Glomerular visceral epithelial cell (primary cell): ENCODE results near the gene KRT77.
"Not testable (repeated sequence)": the region's sequence is repeated elsewhere in the genome, so short reads cannot be mapped to it uniquely, and the experiment has no call there.

Experiments used
- DNase-seq: peaks from one replicate; pipeline ENCODE4 v3.0.0-alpha.2; 2016; ENCODE audit errors: extremely low spot score

KRT77 gene

GRCh38 chr12:52703424-52703823, at the start of gene KRT77:
KRT77 (minus strand) TSS chr12:52703524; CDS start chr12:52703434, 90 bp downstream.
- DNase-seq: no peak

GRCh38 chr12:52752516-52752915, 49.2 kb upstream of the KRT77 start:
- no peak for DNase-seq

- no peak for DNase-seq
These were observed 48.5 kb upstream of the KRT77 start for GRCh38 chr12:52751795-52752194.

- DNase-seq: not testable (repeated sequence)
These were observed 47.2 kb upstream of the KRT77 start for GRCh38 chr12:52750532-52750931.

GRCh38 chr12:52749827-52750226, 46.5 kb upstream of the KRT77 start:
- DNase-seq: no peak

- no peak for DNase-seq
These were observed 45.3 kb upstream of the KRT77 start for GRCh38 chr12:52748578-52748977.

GRCh38 chr12:52745554-52745953, 42.2 kb upstream of the KRT77 start:
- no peak for DNase-seq

GRCh38 chr12:52744493-52745156, 41.3 kb upstream of the KRT77 start:
- no peak for DNase-seq

- no peak for DNase-seq
These were observed 39.6 kb upstream of the KRT77 start for GRCh38 chr12:52742822-52743457.

GRCh38 chr12:52742196-52742580, 38.9 kb upstream of the KRT77 start:
- DNase-seq: no peak

GRCh38 chr12:52741375-52742195, 38.3 kb upstream of the KRT77 start:
- DNase-seq: peak; percentile 60

GRCh38 chr12:52740584-52740983, 37.3 kb upstream of the KRT77 start:
- DNase-seq: no peak

GRCh38 chr12:52739963-52740362, 36.6 kb upstream of the KRT77 start:
- no peak for DNase-seq

GRCh38 chr12:52735816-52736632, 32.7 kb upstream of the KRT77 start:
- no peak for DNase-seq

- DNase-seq: no peak
These were observed 31.8 kb upstream of the KRT77 start for GRCh38 chr12:52735106-52735505.

- no peak for DNase-seq
These were observed 27.5 kb upstream of the KRT77 start for GRCh38 chr12:52730793-52731192.

- DNase-seq: no peak
These were observed 27.1 kb upstream of the KRT77 start for GRCh38 chr12:52730383-52730782.

- DNase-seq: no peak
These were observed 25.8 kb upstream of the KRT77 start for GRCh38 chr12:52729147-52729546.

GRCh38 chr12:52728374-52728773, 25.1 kb upstream of the KRT77 start:
- no peak for DNase-seq

- no peak for DNase-seq
These were observed 23.7 kb upstream of the KRT77 start for GRCh38 chr12:52727037-52727436.

GRCh38 chr12:52726451-52726850, 23.1 kb upstream of the KRT77 start:
- no peak for DNase-seq

GRCh38 chr12:52724384-52724783, 21.1 kb upstream of the KRT77 start:
- DNase-seq: no peak
